ENCODE measurements around the gene CFAP46.

- TF ChIP-seq, protein P1, sequence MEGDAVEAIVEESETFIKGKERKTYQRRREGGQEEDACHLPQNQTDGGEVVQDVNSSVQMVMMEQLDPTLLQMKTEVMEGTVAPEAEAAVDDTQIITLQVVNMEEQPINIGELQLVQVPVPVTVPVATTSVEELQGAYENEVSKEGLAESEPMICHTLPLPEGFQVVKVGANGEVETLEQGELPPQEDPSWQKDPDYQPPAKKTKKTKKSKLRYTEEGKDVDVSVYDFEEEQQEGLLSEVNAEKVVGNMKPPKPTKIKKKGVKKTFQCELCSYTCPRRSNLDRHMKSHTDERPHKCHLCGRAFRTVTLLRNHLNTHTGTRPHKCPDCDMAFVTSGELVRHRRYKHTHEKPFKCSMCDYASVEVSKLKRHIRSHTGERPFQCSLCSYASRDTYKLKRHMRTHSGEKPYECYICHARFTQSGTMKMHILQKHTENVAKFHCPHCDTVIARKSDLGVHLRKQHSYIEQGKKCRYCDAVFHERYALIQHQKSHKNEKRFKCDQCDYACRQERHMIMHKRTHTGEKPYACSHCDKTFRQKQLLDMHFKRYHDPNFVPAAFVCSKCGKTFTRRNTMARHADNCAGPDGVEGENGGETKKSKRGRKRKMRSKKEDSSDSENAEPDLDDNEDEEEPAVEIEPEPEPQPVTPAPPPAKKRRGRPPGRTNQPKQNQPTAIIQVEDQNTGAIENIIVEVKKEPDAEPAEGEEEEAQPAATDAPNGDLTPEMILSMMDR (IDR thresholded peaks at IDR 0.05; ENCODE audit: borderline replicate concordance, extremely low read depth, low read length, poor library complexity, severe bottlenecking), result no peak
- TF ChIP-seq EZH2 (IDR thresholded peaks at IDR 0.05; ENCODE audit: borderline replicate concordance, low read depth, low read length, severe bottlenecking), result no peak
Observed at GRCh38 chr10:132856869-132857524, 85.4 kb downstream of the CFAP46 start.
